Stimulated activated naive CD8-positive, alpha-beta T cell treated with anti-CD3 and anti-CD28 coated beads, Interleukin-15, amount 100 ng/mL, for 72 hours (primary cell): ENCODE results near the gene CDC42SE2.
A peak's percentile ranks its signal among the peaks of the same experiment; 100 is the strongest.
"Not testable (repeated sequence)": the region's sequence is repeated elsewhere in the genome, so short reads cannot be mapped to it uniquely, and the experiment has no call there.

Source experiments
- ATAC-seq: fragments of 150-1000 bp; cut with Tn5 transposase; 2 replicates; pipeline ENCODE4 v1.10.0; 2021; ENCODE audit warnings: mild to moderate bottlenecking, moderate library complexity
- DNase-seq, 2 donors: peaks; one replicate each; pipeline ENCODE4 v3.0.0; 2021 to 2022
- H3K27ac Mint-ChIP-seq, 2 donors: one replicate each; pipeline ENCODE4 v1.8.0; 2022; ENCODE audit warnings: mild to moderate bottlenecking in 2 of 2, mixed read lengths in 2 of 2, moderate library complexity in 2 of 2
- H3K27me3 Mint-ChIP-seq: one replicate; pipeline ENCODE4 v1.8.0; 2022; ENCODE audit warnings: mixed read lengths
- H3K4me1 Mint-ChIP-seq: one replicate; pipeline ENCODE4 v1.8.0; 2022; ENCODE audit warnings: mild to moderate bottlenecking, mixed read lengths
- H3K4me3 Mint-ChIP-seq, 2 donors: one replicate each; pipeline ENCODE4 v1.8.0; 2022; ENCODE audit warnings: mild to moderate bottlenecking in 2 of 2, mixed read lengths in 2 of 2, moderate library complexity in 1 of 2
- H3K9me3 Mint-ChIP-seq, 2 donors: one replicate each; pipeline ENCODE4 v1.8.0; 2022; ENCODE audit warnings: mixed read lengths in 2 of 2

The CDC42SE2 gene

DNA sequence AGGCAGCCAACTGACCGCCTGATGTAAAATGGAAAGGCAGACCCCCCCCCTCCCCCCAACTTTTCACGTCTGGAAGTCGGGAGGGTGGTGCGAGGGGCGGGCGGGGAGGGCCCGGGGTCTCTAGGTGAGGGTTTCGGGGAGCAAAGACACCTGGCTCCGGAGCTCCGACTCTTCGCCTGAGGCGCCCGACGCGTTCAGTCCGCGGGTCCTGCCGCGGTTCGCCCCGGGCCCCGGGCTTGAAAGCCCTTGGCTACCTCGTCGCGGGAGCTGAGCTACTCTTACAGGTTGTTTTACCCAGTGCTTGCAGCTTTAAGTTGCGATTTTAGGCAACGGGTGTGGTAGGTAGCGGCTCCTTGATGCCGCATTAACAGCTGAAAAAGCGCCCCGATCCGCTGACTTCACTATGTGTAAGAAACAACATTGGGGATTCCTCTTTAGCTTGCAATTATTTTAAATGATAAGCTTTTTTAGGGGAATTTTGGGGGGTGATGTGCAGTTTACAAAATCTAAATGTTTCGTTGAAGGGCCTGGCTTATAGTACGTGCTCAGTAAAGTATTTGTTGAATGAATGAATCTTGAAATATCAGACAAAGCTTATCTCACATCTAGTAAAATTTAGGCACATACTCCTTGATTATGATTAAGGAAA is 722 bp downstream of the CDC42SE2 start:
- peak overlapping the region; percentile 90 to 97 for H3K27ac Mint-ChIP-seq
- DNase-seq (peak; percentile 64 to 71), ATAC-seq (peak; percentile 39)
- no peaks in the 10 kb centered on the region for H3K27me3 Mint-ChIP-seq
- peaks cover 0 to 4% of the 10 kb centered on the region in 2 donors for H3K9me3 Mint-ChIP-seq
- H3K4me1 Mint-ChIP-seq: peaks cover 44% of the 10 kb centered on the region
- H3K4me3 Mint-ChIP-seq: peak overlapping the region; percentile 78 to 88

- no peak for ATAC-seq
- Mint-ChIP-seq H3K27me3 (no peaks in the 10 kb centered on the region), H3K27ac (peak overlapping the region; percentile 90 to 97), H3K9me3 (peaks cover 0 to 4% of the 10 kb centered on the region in 2 donors), H3K4me3 (peak overlapping the region; percentile 78 to 88), H3K4me1 (peaks cover 42% of the 10 kb centered on the region)
- no peak for DNase-seq
These were observed 1.5 kb downstream of the CDC42SE2 start for GRCh38 chr5:131265311-131265803.

DNA sequence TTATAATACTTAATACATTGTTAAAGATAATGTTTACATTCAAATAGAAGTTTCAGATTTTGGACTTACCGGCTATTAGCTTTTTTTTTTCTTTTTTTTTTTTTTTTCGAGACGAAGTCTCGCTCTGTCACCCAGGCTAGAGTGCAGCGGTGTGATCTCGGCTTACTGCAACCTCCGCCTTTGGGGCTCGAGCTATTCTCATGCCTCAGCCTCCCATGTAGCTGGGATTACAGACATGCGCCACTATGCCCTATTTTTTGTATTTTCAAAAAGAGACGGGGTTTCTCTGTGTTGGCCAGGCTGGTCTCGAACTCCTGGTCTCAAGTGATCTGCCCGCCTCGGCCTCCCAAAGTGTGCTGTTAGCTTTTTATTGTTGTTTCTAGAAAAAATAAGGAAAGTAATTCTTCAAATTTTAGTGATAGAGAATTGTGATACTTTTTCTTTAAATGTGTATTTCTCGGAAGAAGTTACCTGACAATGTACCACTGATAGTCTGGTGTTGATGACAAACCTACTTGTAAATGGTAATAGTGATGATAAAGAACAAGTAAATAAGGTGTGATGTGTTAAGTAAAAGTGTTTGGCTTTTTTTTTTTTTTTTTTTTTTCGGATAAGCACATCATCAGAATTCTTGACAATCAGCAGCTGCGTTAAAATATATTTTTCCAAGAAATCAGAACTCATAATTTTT is 2.7 kb downstream of the CDC42SE2 start:
- peak overlapping the region; percentile 98 to 99 for H3K27ac Mint-ChIP-seq
- ATAC-seq (no peak), DNase-seq (peak in 1 of 2 donors; percentile 70)
- peak overlapping the region; percentile 93 to 96 for H3K4me3 Mint-ChIP-seq
- peaks cover 0 to 4% of the 10 kb centered on the region in 2 donors for H3K9me3 Mint-ChIP-seq
- no peaks in the 10 kb centered on the region for H3K27me3 Mint-ChIP-seq
- peaks cover 50% of the 10 kb centered on the region for H3K4me1 Mint-ChIP-seq

- ATAC-seq: no peak
- H3K27ac Mint-ChIP-seq: peak overlapping the region in 1 of 2 donors; percentile 82
- no peak for DNase-seq
- peak overlapping the region; percentile 77 to 96 for H3K4me3 Mint-ChIP-seq
- H3K27me3 Mint-ChIP-seq: no peaks in the 10 kb centered on the region
- peaks cover 0 to 4% of the 10 kb centered on the region in 2 donors for H3K9me3 Mint-ChIP-seq
- H3K4me1 Mint-ChIP-seq: peaks cover 54% of the 10 kb centered on the region
These were observed 5.0 kb downstream of the CDC42SE2 start for GRCh38 chr5:131268758-131269370.

DNA sequence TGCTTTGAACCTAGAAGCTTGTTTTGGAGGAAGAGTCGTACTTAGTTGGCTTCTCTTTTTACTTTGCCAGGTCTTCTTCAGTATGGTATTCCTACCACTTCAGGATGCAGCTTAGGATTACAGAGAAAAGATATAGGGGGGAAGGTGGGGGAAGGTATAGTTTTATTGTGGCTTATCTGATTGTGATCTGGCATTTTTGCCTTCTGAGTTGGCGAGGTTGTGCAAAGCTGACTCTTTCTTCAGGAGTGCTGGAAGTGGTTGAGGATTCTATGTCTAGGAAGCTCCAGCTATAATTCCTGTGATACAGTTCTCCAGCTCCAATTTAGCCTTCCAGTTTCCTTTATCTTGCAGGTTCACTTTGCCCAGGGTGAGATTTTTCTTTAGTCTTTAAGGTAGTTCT is 7.0 kb downstream of the CDC42SE2 start:
- H3K27me3 Mint-ChIP-seq: no peaks in the 10 kb centered on the region
- no peak for DNase-seq
- peak overlapping the region; percentile 77 to 93 for H3K4me3 Mint-ChIP-seq
- no peak for ATAC-seq
- peak overlapping the region in 1 of 2 donors; percentile 93 for H3K27ac Mint-ChIP-seq
- peaks cover 0 to 4% of the 10 kb centered on the region in 2 donors for H3K9me3 Mint-ChIP-seq
- H3K4me1 Mint-ChIP-seq: peaks cover 73% of the 10 kb centered on the region

- not testable (repeated sequence) for H3K9me3 Mint-ChIP-seq, DNase-seq, ATAC-seq, H3K27me3 Mint-ChIP-seq
- Mint-ChIP-seq H3K27ac (peak overlapping the region; percentile 65 to 96), H3K4me1 (peaks cover 77% of the 10 kb centered on the region), H3K4me3 (peak overlapping the region; percentile 77 to 93)
These were observed 8.0 kb downstream of the CDC42SE2 start for GRCh38 chr5:131271888-131272287.

DNA sequence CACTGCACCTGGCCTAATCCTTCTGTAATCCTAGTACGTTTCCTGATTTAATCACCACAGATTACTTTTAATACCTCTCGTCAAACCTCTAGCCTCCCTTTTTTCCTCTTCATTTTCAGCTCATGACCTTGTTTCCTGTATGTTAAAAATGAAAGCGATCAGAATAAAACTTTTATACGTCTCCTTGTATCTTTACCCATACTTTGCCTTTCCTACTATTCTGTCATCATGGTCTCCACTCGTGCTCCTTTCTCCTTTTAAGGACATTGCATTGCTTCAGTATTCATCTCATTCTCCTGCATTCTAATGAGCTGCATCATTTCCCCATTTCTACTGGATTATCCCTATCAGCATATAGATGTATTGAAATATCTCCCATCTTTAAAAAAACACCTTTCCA is 8.5 kb downstream of the CDC42SE2 start:
- peaks cover 76% of the 10 kb centered on the region for H3K4me1 Mint-ChIP-seq
- peak overlapping the region; percentile 77 to 93 for H3K4me3 Mint-ChIP-seq
- no peak for DNase-seq
- peak overlapping the region; percentile 65 to 96 for H3K27ac Mint-ChIP-seq
- H3K9me3 Mint-ChIP-seq: peaks cover 0 to 2% of the 10 kb centered on the region in 2 donors
- no peaks in the 10 kb centered on the region for H3K27me3 Mint-ChIP-seq
- ATAC-seq: peak; percentile 80

DNA sequence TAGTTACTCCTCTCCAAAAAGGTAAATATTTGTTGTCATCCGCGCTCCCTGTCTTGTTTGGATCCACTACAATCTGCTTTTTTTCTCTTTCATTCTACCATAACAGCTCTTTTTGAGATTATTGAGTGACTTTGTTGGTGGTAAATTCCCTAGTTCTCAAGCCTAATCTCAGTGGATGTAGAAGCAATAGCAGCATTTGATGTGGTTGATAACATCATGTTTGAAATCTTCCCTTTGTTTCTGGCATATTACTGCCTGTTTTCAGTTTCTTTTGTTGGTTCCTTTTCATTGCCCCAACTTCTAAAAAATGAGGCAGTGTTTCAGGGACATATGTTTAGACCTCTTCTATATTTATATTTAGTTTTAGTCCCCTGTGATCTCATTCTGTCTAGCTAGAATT is 8.9 kb downstream of the CDC42SE2 start:
- Mint-ChIP-seq H3K4me1 (peaks cover 77% of the 10 kb centered on the region), H3K27ac (peak overlapping the region; percentile 65 to 96), H3K27me3 (no peaks in the 10 kb centered on the region), H3K9me3 (no peaks in the 10 kb centered on the region), H3K4me3 (peak overlapping the region; percentile 77 to 93)
- no peak for DNase-seq
- peak; percentile 79 for ATAC-seq

GRCh38 chr5:131274326-131275063 is 10.6 kb downstream of the CDC42SE2 start:
- H3K9me3 Mint-ChIP-seq: no peaks in the 10 kb centered on the region
- peak; percentile 36 for ATAC-seq
- peak overlapping the region; percentile 62 to 81 for H3K4me3 Mint-ChIP-seq
- H3K27ac Mint-ChIP-seq: peak overlapping the region; percentile 43 to 49
- no peak for DNase-seq
- no peaks in the 10 kb centered on the region for H3K27me3 Mint-ChIP-seq
- H3K4me1 Mint-ChIP-seq: peaks cover 82% of the 10 kb centered on the region

GRCh38 chr5:131276072-131276471 is 12.2 kb downstream of the CDC42SE2 start:
- DNase-seq: no peak
- H3K4me1 Mint-ChIP-seq: peaks cover 84% of the 10 kb centered on the region
- H3K27ac Mint-ChIP-seq: peak overlapping the region in 1 of 2 donors; percentile 29
- no peaks in the 10 kb centered on the region for H3K9me3 Mint-ChIP-seq
- H3K4me3 Mint-ChIP-seq: peak overlapping the region; percentile 36 to 81
- no peaks in the 10 kb centered on the region for H3K27me3 Mint-ChIP-seq
- ATAC-seq: no peak

- peak overlapping the region; percentile 17 to 43 for H3K4me3 Mint-ChIP-seq
- no peak for ATAC-seq
- H3K4me1 Mint-ChIP-seq: peaks cover 83% of the 10 kb centered on the region
- no peaks in the 10 kb centered on the region for H3K9me3 Mint-ChIP-seq
- no peaks in the 10 kb centered on the region for H3K27me3 Mint-ChIP-seq
- peak overlapping the region in 1 of 2 donors; percentile 10 for H3K27ac Mint-ChIP-seq
- DNase-seq: no peak
These were observed 13.6 kb downstream of the CDC42SE2 start for GRCh38 chr5:131277447-131277846.

GRCh38 chr5:131277875-131278740 is 14.3 kb downstream of the CDC42SE2 start:
- H3K4me3 Mint-ChIP-seq: peak overlapping the region; percentile 17 to 43
- no peaks in the 10 kb centered on the region for H3K27me3 Mint-ChIP-seq
- DNase-seq: no peak
- H3K27ac Mint-ChIP-seq: peak overlapping the region; percentile 59 to 98
- no peaks in the 10 kb centered on the region for H3K9me3 Mint-ChIP-seq
- no peak for ATAC-seq
- peaks cover 85% of the 10 kb centered on the region for H3K4me1 Mint-ChIP-seq

- not testable (repeated sequence) for DNase-seq, H3K27me3 Mint-ChIP-seq, H3K9me3 Mint-ChIP-seq, ATAC-seq
- H3K27ac Mint-ChIP-seq: peak overlapping the region; percentile 91 to 98
- peak overlapping the region; percentile 47 to 89 for H3K4me3 Mint-ChIP-seq
- peaks cover 91% of the 10 kb centered on the region for H3K4me1 Mint-ChIP-seq
These were observed 14.9 kb downstream of the CDC42SE2 start for GRCh38 chr5:131278741-131279124.

GRCh38 chr5:131279204-131279603 is 15.4 kb downstream of the CDC42SE2 start:
- no peak for DNase-seq
- H3K4me3 Mint-ChIP-seq: peak overlapping the region; percentile 62 to 89
- H3K9me3 Mint-ChIP-seq: no peaks in the 10 kb centered on the region
- H3K27ac Mint-ChIP-seq: peak overlapping the region; percentile 91 to 98
- H3K27me3 Mint-ChIP-seq: no peaks in the 10 kb centered on the region
- peaks cover 88% of the 10 kb centered on the region for H3K4me1 Mint-ChIP-seq
- no peak for ATAC-seq
